Activated T-helper 2 cell treated with anti-CD3 and anti-CD28 coated beads, Interferon-gamma antibody, Interleukin-2, Interleukin-4, amounts not matched to agents 10 μg/mL and 5 μg/mL and 100 μg/mL, durations not matched to agents 14 hours and 24 hours and 36 hours (primary cell): ENCODE results near the gene TBC1D25. TPM values are rescaled to one million over a fixed set of nuclear protein-coding genes. Genes with fewer than 3 reads are reported as not detected.
"Not testable (repeated sequence)": the region's sequence is repeated elsewhere in the genome, so short reads cannot be mapped to it uniquely, and the experiment has no call there.

Experiments
- DNase-seq: peaks from one replicate; pipeline ENCODE4 v3.0.0; 2021; ENCODE audit warnings: low spot score
- H3K27ac Mint-ChIP-seq: one replicate; pipeline ENCODE4 v1.8.0; 2021; ENCODE audit warnings: mixed read lengths
- H3K27me3 Mint-ChIP-seq: one replicate; pipeline ENCODE4 v1.8.0; 2021; ENCODE audit warnings: low read depth, mixed read lengths
- H3K36me3 Mint-ChIP-seq: one replicate; pipeline ENCODE4 v1.8.0; 2021; ENCODE audit warnings: low read depth, mixed read lengths
- H3K4me1 Mint-ChIP-seq: one replicate; pipeline ENCODE4 v1.8.0; 2021; ENCODE audit warnings: low read depth, mixed read lengths
- H3K4me3 Mint-ChIP-seq: one replicate; pipeline ENCODE4 v1.8.0; 2021; ENCODE audit warnings: low read depth, mild to moderate bottlenecking, moderate library complexity, mixed read lengths
- H3K9me3 Mint-ChIP-seq: one replicate; pipeline ENCODE4 v1.8.0; 2021; ENCODE audit warnings: mixed read lengths
- intact Hi-C: fragments of 100-400 bp; cut with micrococcal nuclease; formaldehyde crosslinking; loops from one replicate; pipeline ENCODE4 v1.15.1; 2023
- total RNA-seq: library from RNA; stranded (reverse); gene quantifications from 2 replicates; pipeline ENCODE4 v1.2.3, GENCODE V29; 2022

TBC1D25 gene
- total RNA-seq, 1 donor from 2014 or later = 16.0 TPM

DNA sequence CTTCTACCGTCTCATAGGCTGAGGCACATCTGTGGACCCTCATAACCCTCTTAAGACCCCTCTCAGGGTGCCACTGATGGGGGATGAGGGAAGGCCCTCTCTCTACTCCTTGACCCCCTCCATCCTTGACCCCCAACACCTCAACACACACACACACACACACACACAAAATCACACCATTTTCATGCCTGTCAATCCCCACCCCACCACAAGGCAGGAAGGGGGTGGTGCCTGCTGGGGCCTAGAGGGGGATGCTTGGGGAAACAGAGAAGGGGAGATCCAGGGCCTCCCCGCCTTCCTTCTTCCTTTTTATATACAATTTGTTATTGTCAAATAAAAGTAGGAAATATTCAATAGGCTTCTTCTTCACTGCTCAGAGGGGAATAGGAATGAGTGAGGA is 19.1 kb upstream of the TBC1D25 start:
- no peak for DNase-seq
- Mint-ChIP-seq H3K27ac (peak overlapping the region; percentile 98), H3K4me1 (peaks cover 24% of the 10 kb centered on the region), H3K4me3 (peak overlapping the region; percentile 89), H3K36me3 (peaks cover 31% of the 10 kb centered on the region), H3K9me3 (no peaks in the 10 kb centered on the region), H3K27me3 (no peaks in the 10 kb centered on the region)
- intact Hi-C loops = loop anchor here (5.0 kb wide), 3 partner anchors 43 to 77 kb away; partner anchors contain the start of genes FTSJ1, RBM3 and WDR13

DNA sequence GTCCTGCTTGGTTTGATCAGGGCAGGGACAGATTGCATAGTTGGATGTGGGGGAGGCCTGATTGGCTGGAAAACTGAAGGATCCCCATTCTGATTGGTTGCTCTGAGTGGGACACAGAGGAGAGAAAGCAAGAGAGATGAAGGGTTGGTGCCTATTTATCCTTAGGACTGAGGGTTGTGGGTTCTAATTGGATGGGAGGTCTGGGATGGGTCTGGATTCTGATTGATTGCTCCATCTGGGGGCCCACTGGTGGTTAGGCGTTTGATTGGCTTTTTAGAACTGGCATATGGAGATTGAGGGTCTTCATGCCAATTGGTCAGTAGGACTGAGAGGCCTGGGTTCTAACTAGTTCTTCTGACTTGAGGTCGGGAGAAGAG is 18.6 kb upstream of the TBC1D25 start:
- H3K4me1 Mint-ChIP-seq = peaks cover 24% of the 10 kb centered on the region

GRCh38 chrX:48521353-48522243 is 17.9 kb upstream of the TBC1D25 start, which contains the start of gene EBP:
Gene EBP (plus strand): TSS chrX:48521808. CDS start chrX:48523772, 1,964 bp downstream.
- Mint-ChIP-seq H3K27me3 (no peaks in the 10 kb centered on the region), H3K27ac (peak within 1 kb of the TSS; percentile 98), H3K4me3 (peak within 1 kb of the TSS; percentile 89), H3K9me3 (no peaks in the 10 kb centered on the region), H3K4me1 (peaks cover 23% of the 10 kb centered on the region), H3K36me3 (peaks cover 29% of the 10 kb centered on the region)
- peak; percentile 93 for DNase-seq
- intact Hi-C loops = loop anchor here (1.0 to 5.0 kb wide), 5 partner anchors 12 to 76 kb away; partner anchors contain the start of genes FTSJ1, RBM3, TBC1D25 and WDR13

More for the DNA sequence above, 18.6 kb upstream of the TBC1D25 start:
- peak overlapping the region; percentile 98 for H3K27ac Mint-ChIP-seq
- no peaks in the 10 kb centered on the region for H3K9me3 Mint-ChIP-seq
- DNase-seq = no peak
- peak overlapping the region; percentile 89 for H3K4me3 Mint-ChIP-seq
- H3K27me3 Mint-ChIP-seq = no peaks in the 10 kb centered on the region
- H3K36me3 Mint-ChIP-seq = peaks cover 31% of the 10 kb centered on the region
- intact Hi-C loops = loop anchor here (1.0 to 5.0 kb wide), 5 partner anchors 12 to 76 kb away; partner anchors contain the start of genes FTSJ1, RBM3, TBC1D25 and WDR13

- H3K9me3 Mint-ChIP-seq = no peaks in the 10 kb centered on the region
- peak overlapping the region; percentile 89 for H3K4me3 Mint-ChIP-seq
- peaks cover 25% of the 10 kb centered on the region for H3K4me1 Mint-ChIP-seq
- peak overlapping the region; percentile 98 for H3K27ac Mint-ChIP-seq
- peaks cover 33% of the 10 kb centered on the region for H3K36me3 Mint-ChIP-seq
- H3K27me3 Mint-ChIP-seq = no peaks in the 10 kb centered on the region
- DNase-seq = no peak
- intact Hi-C loops = loop anchor here (5.0 kb wide), 3 partner anchors 45 to 75 kb away; partner anchors contain the start of genes FTSJ1, RBM3 and WDR13
Measured at GRCh38 chrX:48522291-48522690, 17.2 kb upstream of the TBC1D25 start.

- intact Hi-C loops = loop anchor here (5.0 kb wide), 3 partner anchors 46 to 74 kb away; partner anchors contain the start of genes FTSJ1, RBM3 and WDR13
- H3K27ac Mint-ChIP-seq = peak overlapping the region; percentile 62
- H3K27me3 Mint-ChIP-seq = no peaks in the 10 kb centered on the region
- peak overlapping the region; percentile 89 for H3K4me3 Mint-ChIP-seq
- peaks cover 29% of the 10 kb centered on the region for H3K4me1 Mint-ChIP-seq
- no peaks in the 10 kb centered on the region for H3K9me3 Mint-ChIP-seq
- DNase-seq = no peak
- H3K36me3 Mint-ChIP-seq = peaks cover 41% of the 10 kb centered on the region
Measured at GRCh38 chrX:48523682-48524081, 15.8 kb upstream of the TBC1D25 start.

GRCh38 chrX:48525853-48526252 is 13.7 kb upstream of the TBC1D25 start:
- Mint-ChIP-seq H3K4me1 (peaks cover 18% of the 10 kb centered on the region), H3K36me3 (peaks cover 36% of the 10 kb centered on the region)
- intact Hi-C loops, H3K9me3 Mint-ChIP-seq, DNase-seq, H3K27ac Mint-ChIP-seq, H3K4me3 Mint-ChIP-seq, H3K27me3 Mint-ChIP-seq: not testable (repeated sequence)

- no peaks in the 10 kb centered on the region for H3K9me3 Mint-ChIP-seq
- no peaks in the 10 kb centered on the region for H3K27me3 Mint-ChIP-seq
- no peak for DNase-seq
- no peak overlapping the region for H3K4me3 Mint-ChIP-seq
- peak overlapping the region; percentile 42 for H3K27ac Mint-ChIP-seq
- H3K36me3 Mint-ChIP-seq = peaks cover 40% of the 10 kb centered on the region
- intact Hi-C loops = no loop called here
- peaks cover 23% of the 10 kb centered on the region for H3K4me1 Mint-ChIP-seq
Measured at GRCh38 chrX:48530736-48531135, 8.8 kb upstream of the TBC1D25 start.

DNA sequence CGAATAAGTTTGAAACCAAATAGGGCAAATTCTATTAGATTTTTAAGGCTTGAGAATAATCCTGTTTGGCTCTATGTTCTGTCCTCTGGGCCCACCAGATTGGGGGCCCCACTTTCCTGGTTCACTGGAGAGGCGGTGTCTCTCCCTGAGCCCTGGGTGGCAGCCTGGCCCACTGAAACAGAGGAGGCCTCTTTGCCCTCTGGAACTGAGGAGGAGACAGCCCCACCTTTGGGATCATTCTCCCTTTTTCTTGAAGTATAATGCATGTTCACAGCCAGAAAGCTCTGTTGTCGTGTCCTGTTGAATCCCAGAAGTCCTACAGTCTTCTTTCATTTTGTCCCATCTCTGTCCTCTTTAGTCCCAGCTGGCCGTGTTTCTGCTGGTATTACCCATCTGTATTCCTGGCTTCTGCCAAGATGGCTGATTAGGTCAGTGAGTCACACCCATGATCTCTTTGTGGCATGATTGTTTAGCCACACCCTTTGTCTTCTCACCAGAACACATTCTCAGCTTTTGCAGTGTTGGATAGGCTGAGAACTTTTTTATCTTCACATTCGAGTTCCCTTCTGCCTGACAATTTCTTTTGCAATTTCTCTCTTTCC is 8.1 kb upstream of the TBC1D25 start:
- H3K4me1 Mint-ChIP-seq = peaks cover 21% of the 10 kb centered on the region
- H3K4me3 Mint-ChIP-seq = peak overlapping the region; percentile 36
- H3K36me3 Mint-ChIP-seq = peaks cover 37% of the 10 kb centered on the region
- H3K9me3 Mint-ChIP-seq = no peaks in the 10 kb centered on the region
- DNase-seq = no peak
- no peaks in the 10 kb centered on the region for H3K27me3 Mint-ChIP-seq
- H3K27ac Mint-ChIP-seq = peak overlapping the region; percentile 94
- intact Hi-C loops = no loop called here

- intact Hi-C loops = no loop called here
- Mint-ChIP-seq H3K27ac (peak overlapping the region; percentile 94), H3K27me3 (no peaks in the 10 kb centered on the region), H3K36me3 (peaks cover 32% of the 10 kb centered on the region), H3K4me3 (no peak overlapping the region), H3K4me1 (peaks cover 19% of the 10 kb centered on the region), H3K9me3 (no peaks in the 10 kb centered on the region)
- DNase-seq = no peak
Measured at GRCh38 chrX:48532161-48532560, 7.4 kb upstream of the TBC1D25 start.

DNA sequence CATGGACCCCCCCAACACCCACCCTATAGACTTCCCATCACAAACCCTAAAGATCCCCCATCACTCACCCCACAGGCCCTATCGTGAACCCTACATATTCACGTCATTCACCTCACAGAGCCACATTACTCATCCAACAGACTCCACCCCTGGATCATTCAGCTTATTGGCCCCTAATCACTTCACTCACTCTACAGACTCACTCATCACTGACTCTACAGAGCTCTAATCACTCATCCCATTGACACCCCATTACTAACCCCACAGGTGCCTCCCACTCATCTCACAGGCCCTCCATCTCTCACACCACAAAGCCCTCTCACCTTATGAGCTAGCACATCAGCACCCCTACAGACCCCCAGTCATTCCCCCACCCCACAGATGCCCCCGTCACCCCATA is 6.3 kb upstream of the TBC1D25 start:
- intact Hi-C loops = no loop called here
- peaks cover 31% of the 10 kb centered on the region for H3K36me3 Mint-ChIP-seq
- DNase-seq = no peak
- no peak overlapping the region for H3K4me3 Mint-ChIP-seq
- peak overlapping the region; percentile 64 for H3K27ac Mint-ChIP-seq
- H3K27me3 Mint-ChIP-seq = no peaks in the 10 kb centered on the region
- H3K4me1 Mint-ChIP-seq = peaks cover 19% of the 10 kb centered on the region
- no peaks in the 10 kb centered on the region for H3K9me3 Mint-ChIP-seq

DNA sequence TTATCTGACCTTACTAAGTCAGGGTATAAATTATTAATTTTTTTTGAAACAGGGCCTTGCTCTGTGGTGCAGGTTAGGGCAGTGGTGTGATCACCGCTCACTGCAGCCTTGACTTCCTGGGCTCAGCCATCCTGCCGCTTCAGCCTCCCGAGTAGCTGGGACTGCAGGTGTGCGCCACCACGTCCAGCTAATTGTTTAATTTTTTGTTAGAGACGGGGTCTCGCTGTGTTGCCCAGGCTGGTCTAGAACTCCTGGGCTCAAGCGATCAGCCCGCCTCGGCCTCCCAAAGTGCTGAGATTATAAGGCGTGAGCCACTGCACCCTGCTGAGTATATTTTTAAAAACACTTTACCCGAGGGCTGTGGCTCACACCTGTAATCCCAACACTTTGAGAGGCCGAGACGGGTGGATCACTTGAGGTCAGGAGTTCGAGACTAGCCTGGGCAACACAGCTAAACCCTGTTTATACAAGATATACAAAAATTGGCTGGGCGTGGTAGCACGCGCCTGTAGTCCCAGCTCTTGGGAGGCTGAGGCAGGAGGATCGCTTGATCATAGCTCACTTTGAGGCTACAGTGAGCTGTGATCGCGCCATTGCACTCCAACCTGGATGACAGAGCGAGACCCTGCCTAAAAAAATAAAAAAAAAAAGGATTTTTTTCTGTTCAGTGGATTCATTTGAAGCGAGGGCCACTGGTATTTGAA is 721 bp upstream of the TBC1D25 start:
- Mint-ChIP-seq H3K4me1 (peaks cover 20% of the 10 kb centered on the region), H3K9me3 (no peaks in the 10 kb centered on the region), H3K27ac (peak overlapping the region; percentile 94), H3K36me3 (peaks cover 23% of the 10 kb centered on the region), H3K27me3 (no peaks in the 10 kb centered on the region), H3K4me3 (no peak overlapping the region)
- intact Hi-C loops = loop anchor here (1.0 to 5.0 kb wide), 4 partner anchors 17 to 61 kb away; partner anchors contain the start of genes EBP, FTSJ1, PORCN and RBM3
- DNase-seq = no peak

DNA sequence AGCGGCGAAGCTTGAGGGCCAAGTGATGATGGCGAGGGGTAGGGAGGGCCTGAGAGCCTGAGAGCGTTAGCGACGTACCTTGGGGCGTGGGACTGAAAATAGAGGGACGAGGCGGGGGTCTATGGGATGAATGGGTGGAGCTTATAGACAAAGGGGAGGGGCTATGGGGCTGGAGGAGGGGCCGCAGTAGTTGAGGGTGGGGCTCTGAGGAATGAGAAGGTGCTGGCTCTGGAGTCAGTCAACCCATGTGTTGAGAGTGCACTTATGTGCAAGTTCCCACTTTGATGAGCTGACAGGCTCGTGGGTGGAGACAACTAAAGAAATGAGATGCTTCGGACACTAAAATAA is 488 bp downstream of the TBC1D25 start:
- peak overlapping the region; percentile 89 for H3K4me3 Mint-ChIP-seq
- DNase-seq = peak; percentile 51
- no peaks in the 10 kb centered on the region for H3K27me3 Mint-ChIP-seq
- peaks cover 17% of the 10 kb centered on the region for H3K4me1 Mint-ChIP-seq
- peak overlapping the region; percentile 94 for H3K27ac Mint-ChIP-seq
- H3K36me3 Mint-ChIP-seq = peaks cover 24% of the 10 kb centered on the region
- no peaks in the 10 kb centered on the region for H3K9me3 Mint-ChIP-seq
- intact Hi-C loops = no loop called here
